ENCODE data around the gene FOXC2. TPM values are rescaled to one million over a fixed set of nuclear protein-coding genes. Genes with fewer than 3 reads are reported as not detected.

FOXC2 gene
- total and polyA plus RNA-seq, 9 of the 15 experiments (the other 6 are each of a cell fraction or from before 2014, with no cell fraction given) = 0.01 to 0.11 (median 0.10) TPM; not detected in 5

DNA sequence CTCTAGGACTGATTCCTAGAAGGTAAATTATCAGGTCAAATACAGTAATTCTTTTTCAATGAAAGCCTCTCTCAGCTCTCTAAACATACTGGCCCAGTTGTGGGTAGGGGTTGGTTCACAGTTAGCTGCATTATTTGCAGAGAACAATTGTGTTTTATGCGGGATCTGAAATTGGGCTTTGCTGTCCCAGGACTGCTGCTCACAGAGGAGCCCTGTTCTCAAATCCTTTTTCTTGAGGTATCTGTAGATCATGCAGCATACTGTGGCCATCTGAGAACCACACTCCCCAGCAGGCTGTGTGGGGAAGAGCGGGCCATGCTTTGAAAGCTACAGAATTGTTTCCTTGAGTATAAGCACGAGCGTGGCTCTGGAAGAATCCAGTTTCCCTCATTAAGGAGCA lies 29.1 kb upstream of the FOXC2 start (continued):
- TF ChIP-seq ZNF134 (CRISPR knock-in tag; conservative IDR thresholded peaks at IDR 0.05) (no peak), HNRNPH1 (optimal IDR thresholded peaks at IDR 0.05; ENCODE audit: low read depth, low read length) (no peak), RFX1 (IDR thresholded peaks at IDR 0.05) (no peak), CBFA2T2 (conservative IDR thresholded peaks at IDR 0.05) (no peak), PPARD (CRISPR knock-in tag; IDR thresholded peaks at IDR 0.05) (no peak), NCOA6 (IDR thresholded peaks at IDR 0.05) (no peak), SRSF7 (optimal IDR thresholded peaks at IDR 0.05; ENCODE audit: low read depth, low read length) (no peak), CXXC5 (CRISPR knock-in tag; IDR thresholded peaks at IDR 0.05) (no peak), CBX5 (IDR thresholded peaks at IDR 0.05; ENCODE audit: borderline replicate concordance, low read depth) (no peak), PHB (CRISPR knock-in tag; IDR thresholded peaks at IDR 0.05) (no peak), FIP1L1 (IDR thresholded peaks at IDR 0.05; ENCODE audit: low read depth, low read length, poor library complexity, severe bottlenecking) (no peak), RFX5 (IDR thresholded peaks at IDR 0.05; ENCODE audit: low read depth, low read length) (no peak)
- TF ChIP-seq, protein P1, sequence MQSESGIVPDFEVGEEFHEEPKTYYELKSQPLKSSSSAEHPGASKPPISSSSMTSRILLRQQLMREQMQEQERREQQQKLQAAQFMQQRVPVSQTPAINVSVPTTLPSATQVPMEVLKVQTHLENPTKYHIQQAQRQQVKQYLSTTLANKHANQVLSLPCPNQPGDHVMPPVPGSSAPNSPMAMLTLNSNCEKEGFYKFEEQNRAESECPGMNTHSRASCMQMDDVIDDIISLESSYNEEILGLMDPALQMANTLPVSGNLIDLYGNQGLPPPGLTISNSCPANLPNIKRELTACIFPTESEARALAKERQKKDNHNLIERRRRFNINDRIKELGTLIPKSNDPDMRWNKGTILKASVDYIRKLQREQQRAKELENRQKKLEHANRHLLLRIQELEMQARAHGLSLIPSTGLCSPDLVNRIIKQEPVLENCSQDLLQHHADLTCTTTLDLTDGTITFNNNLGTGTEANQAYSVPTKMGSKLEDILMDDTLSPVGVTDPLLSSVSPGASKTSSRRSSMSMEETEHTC (IDR thresholded peaks at IDR 0.05) = no peak
